Inferior parietal cortex (tissue), 1 donor: ENCODE data around the gene TNKS2.
"Not testable (repeated sequence)": the region's sequence is repeated elsewhere in the genome, so short reads cannot be mapped to it uniquely, and the experiment has no call there.

ENCODE experiments used
- DNase-seq: peaks from one replicate; pipeline ENCODE4 v3.0.0-alpha.2; 2016; ENCODE audit errors: extremely low spot score

Gene TNKS2

GRCh38 chr10:91865562-91866081 is 67.4 kb downstream of the TNKS2 start:
- DNase-seq: no peak

GRCh38 chr10:91875156-91875555 is 76.9 kb downstream of the TNKS2 start:
- DNase-seq: no peak

GRCh38 chr10:91875779-91876178 is 77.6 kb downstream of the TNKS2 start:
- no peak for DNase-seq

GRCh38 chr10:91879515-91880170 is 81.4 kb downstream of the TNKS2 start:
- no peak for DNase-seq

GRCh38 chr10:91880310-91880709 is 82.1 kb downstream of the TNKS2 start:
- DNase-seq: no peak

- no peak for DNase-seq
Measured at GRCh38 chr10:91883549-91884444, 85.6 kb downstream of the TNKS2 start.

- no peak for DNase-seq
Measured at GRCh38 chr10:91884536-91884935, 86.3 kb downstream of the TNKS2 start.

- no peak for DNase-seq
Measured at GRCh38 chr10:91885362-91886079, 87.3 kb downstream of the TNKS2 start.

GRCh38 chr10:91886954-91887271 is 88.7 kb downstream of the TNKS2 start:
- DNase-seq: no peak

- DNase-seq: no peak
Measured at GRCh38 chr10:91887272-91888076, 89.2 kb downstream of the TNKS2 start.

- DNase-seq: no peak
Measured at GRCh38 chr10:91891125-91892001, 93.1 kb downstream of the TNKS2 start.

GRCh38 chr10:91893051-91893450 is 94.8 kb downstream of the TNKS2 start:
- DNase-seq: no peak

- DNase-seq: not testable (repeated sequence)
Measured at GRCh38 chr10:91894261-91894685, 96.0 kb downstream of the TNKS2 start.

GRCh38 chr10:91896212-91896756 is 98.1 kb downstream of the TNKS2 start:
- DNase-seq: no peak

- no peak for DNase-seq
Measured at GRCh38 chr10:91897421-91897820, 99.2 kb downstream of the TNKS2 start.

- no peak for DNase-seq
Measured at GRCh38 chr10:91901784-91902677, 103.8 kb downstream of the TNKS2 start.

GRCh38 chr10:91907033-91907594 is 108.9 kb downstream of the TNKS2 start:
- no peak for DNase-seq

GRCh38 chr10:91907914-91908336 is 109.7 kb downstream of the TNKS2 start:
- DNase-seq: no peak
